ENCODE measurements around the gene IVL. TPM values are rescaled to one million over a fixed set of nuclear protein-coding genes. Genes with fewer than 3 reads are reported as not detected.

The IVL gene
- total and polyA plus RNA-seq, 4 experiments from 2014 or later: not detected

- Histone ChIP-seq H3K4me3 (ENCODE audit: low read length in 2 of 2) (no peak overlapping the region), H3K27me3 (ENCODE audit: insufficient read depth, low read length) (no peaks in the 10 kb centered on the region), H3K4me1 (ENCODE audit: insufficient read depth, low read length) (no peaks in the 10 kb centered on the region), H3K27ac (ENCODE audit: low read depth, low read length) (no peak overlapping the region), H3K36me3 (ENCODE audit: insufficient read depth, low read length) (no peaks in the 10 kb centered on the region), H3K9me3 (ENCODE audit: control insufficient read depth in 1 of 2, low read length in 2 of 2) (no peaks in the 10 kb centered on the region)
- intact Hi-C loops (cut with micrococcal nuclease): no loop called here
- ChIA-PET POLR2A (ENCODE audit: partially characterized antibody) (no interaction called here), CTCF (ENCODE audit: partially characterized antibody) (no interaction called here)
- no peak overlapping the region for H3K4me3 Mint-ChIP-seq
- no peak overlapping the region for H3K27ac Mint-ChIP-seq
- no peak for DNase-seq
- no peaks in the 10 kb centered on the region for H3K4me1 Mint-ChIP-seq
- peaks cover 0 to 3% (median 0%) of the 10 kb centered on the region in 8 donors for H3K9me3 Mint-ChIP-seq
- H3K36me3 Mint-ChIP-seq: no peaks in the 10 kb centered on the region
- H3K27me3 Mint-ChIP-seq: peaks cover 2 to 18% of the 10 kb centered on the region in 2 donors
Observed at GRCh38 chr1:152951711-152952110, 43.4 kb downstream of the IVL start.

- CTCF ChIA-PET (ENCODE audit: partially characterized antibody): interaction anchor here (1.2 kb wide), 1 partner anchor 10 kb away, joined by 3 read pairs; no protein-coding TSS in a partner anchor
- DNase-seq: no peak
- Histone ChIP-seq H3K36me3 (ENCODE audit: insufficient read depth, low read length) (no peaks in the 10 kb centered on the region), H3K27me3 (ENCODE audit: insufficient read depth, low read length) (no peaks in the 10 kb centered on the region), H3K4me3 (ENCODE audit: low read length in 2 of 2) (no peak overlapping the region), H3K9me3 (ENCODE audit: control insufficient read depth in 1 of 2, low read length in 2 of 2) (no peaks in the 10 kb centered on the region), H3K4me1 (ENCODE audit: insufficient read depth, low read length) (no peaks in the 10 kb centered on the region), H3K27ac (ENCODE audit: low read depth, low read length) (no peak overlapping the region)
- intact Hi-C loops (cut with micrococcal nuclease): no loop called here
- H3K27ac Mint-ChIP-seq: no peak overlapping the region
- POLR2A ChIA-PET (ENCODE audit: partially characterized antibody): no interaction called here
- peaks cover 2 to 12% of the 10 kb centered on the region in 2 donors for H3K27me3 Mint-ChIP-seq
- no peak overlapping the region for H3K4me3 Mint-ChIP-seq
- H3K4me1 Mint-ChIP-seq: no peaks in the 10 kb centered on the region
- peaks cover 0 to 2% (median 0%) of the 10 kb centered on the region in 8 donors for H3K9me3 Mint-ChIP-seq
- no peaks in the 10 kb centered on the region for H3K36me3 Mint-ChIP-seq
Observed at GRCh38 chr1:152953761-152954160, 45.4 kb downstream of the IVL start.

GRCh38 chr1:152954436-152954835 lies 46.1 kb downstream of the IVL start:
- intact Hi-C loops (cut with micrococcal nuclease): no loop called here
- no peak overlapping the region for H3K27ac Mint-ChIP-seq
- ChIA-PET POLR2A (ENCODE audit: partially characterized antibody) (no interaction called here), CTCF (ENCODE audit: partially characterized antibody) (interaction anchor here (1.2 kb wide), 1 partner anchor 9 kb away, joined by 3 read pairs; no protein-coding TSS in a partner anchor)
- Histone ChIP-seq H3K9me3 (ENCODE audit: control insufficient read depth in 1 of 2, low read length in 2 of 2) (no peaks in the 10 kb centered on the region), H3K4me1 (ENCODE audit: insufficient read depth, low read length) (no peaks in the 10 kb centered on the region), H3K27ac (ENCODE audit: low read depth, low read length) (no peak overlapping the region), H3K27me3 (ENCODE audit: insufficient read depth, low read length) (no peaks in the 10 kb centered on the region), H3K4me3 (ENCODE audit: low read length in 2 of 2) (no peak overlapping the region), H3K36me3 (ENCODE audit: insufficient read depth, low read length) (no peaks in the 10 kb centered on the region)
- peaks cover 0 to 2% (median 0%) of the 10 kb centered on the region in 8 donors for H3K9me3 Mint-ChIP-seq
- no peaks in the 10 kb centered on the region for H3K36me3 Mint-ChIP-seq
- H3K4me1 Mint-ChIP-seq: no peaks in the 10 kb centered on the region
- no peak for DNase-seq
- H3K27me3 Mint-ChIP-seq: peaks cover 2 to 13% of the 10 kb centered on the region in 2 donors
- H3K4me3 Mint-ChIP-seq: no peak overlapping the region

DNA sequence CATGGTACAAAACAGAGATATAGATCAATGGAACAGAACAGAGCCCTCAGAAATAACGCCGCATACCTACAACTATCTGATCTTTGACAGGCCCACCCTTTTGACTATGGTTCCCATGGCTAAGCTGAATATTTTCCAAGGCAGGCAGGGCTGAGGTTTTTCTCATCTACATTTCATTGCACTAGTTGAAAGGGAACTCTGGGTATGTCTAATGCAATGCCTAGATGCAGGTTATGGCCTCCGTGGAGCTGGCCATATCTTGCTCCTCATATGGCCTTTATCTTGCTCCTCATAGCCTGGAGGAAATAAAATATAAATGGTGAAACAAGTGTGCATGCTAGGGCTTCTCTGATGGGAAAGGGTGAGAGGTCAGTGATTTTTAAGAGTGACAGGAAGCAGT lies 49.2 kb downstream of the IVL start:
- Histone ChIP-seq H3K27me3 (ENCODE audit: insufficient read depth, low read length) (no peaks in the 10 kb centered on the region), H3K27ac (ENCODE audit: low read depth, low read length) (no peak overlapping the region), H3K4me3 (ENCODE audit: low read length in 2 of 2) (no peak overlapping the region), H3K36me3 (ENCODE audit: insufficient read depth, low read length) (no peaks in the 10 kb centered on the region), H3K9me3 (ENCODE audit: control insufficient read depth in 1 of 2, low read length in 2 of 2) (no peaks in the 10 kb centered on the region), H3K4me1 (ENCODE audit: insufficient read depth, low read length) (no peaks in the 10 kb centered on the region)
- Mint-ChIP-seq H3K27me3 (peaks cover 4 to 9% of the 10 kb centered on the region in 2 donors), H3K27ac (no peak overlapping the region), H3K36me3 (no peaks in the 10 kb centered on the region), H3K4me1 (no peaks in the 10 kb centered on the region), H3K4me3 (no peak overlapping the region), H3K9me3 (peaks cover 0 to 5% (median 0%) of the 10 kb centered on the region in 8 donors)
- CTCF ChIA-PET (ENCODE audit: partially characterized antibody): no interaction called here
- DNase-seq: no peak
- POLR2A ChIA-PET (ENCODE audit: partially characterized antibody): no interaction called here
- intact Hi-C loops (cut with micrococcal nuclease): no loop called here

DNA sequence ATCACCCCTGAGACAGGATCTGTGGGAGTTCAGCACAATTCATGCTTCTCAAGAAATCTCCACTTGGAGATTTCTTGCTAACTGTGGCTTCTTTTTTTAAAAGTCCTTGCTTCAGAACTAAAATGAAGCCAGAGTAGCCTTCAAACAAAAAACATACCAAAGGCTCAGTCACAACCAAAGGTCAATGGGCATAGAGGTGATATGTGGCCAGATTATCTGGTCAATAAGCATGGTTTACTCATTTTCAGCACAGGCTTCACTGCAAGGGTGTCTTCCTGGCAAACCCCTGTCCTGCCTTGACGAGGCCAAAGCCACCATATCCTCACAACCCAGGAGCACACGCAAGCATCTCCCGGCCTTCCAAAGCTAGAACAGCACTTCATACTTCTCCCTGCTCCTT lies 50.9 kb downstream of the IVL start:
- no peaks in the 10 kb centered on the region for H3K4me1 Mint-ChIP-seq
- no peak overlapping the region for H3K27ac Mint-ChIP-seq
- CTCF ChIA-PET (ENCODE audit: partially characterized antibody): no interaction called here

GRCh38 chr1:152959801-152960451 lies 51.6 kb downstream of the IVL start:
- CTCF ChIA-PET (ENCODE audit: partially characterized antibody): no interaction called here
- intact Hi-C loops (cut with micrococcal nuclease): no loop called here
- no peak for DNase-seq
- H3K4me3 ChIP-seq (ENCODE audit: low read length in 2 of 2): no peak overlapping the region
- POLR2A ChIA-PET (ENCODE audit: partially characterized antibody): no interaction called here
- no peaks in the 10 kb centered on the region for H3K36me3 ChIP-seq (ENCODE audit: insufficient read depth, low read length)
- Mint-ChIP-seq H3K36me3 (no peaks in the 10 kb centered on the region), H3K4me1 (no peaks in the 10 kb centered on the region), H3K27me3 (peaks cover 3 to 9% of the 10 kb centered on the region in 2 donors), H3K4me3 (no peak overlapping the region), H3K9me3 (peaks cover 0 to 5% (median 0%) of the 10 kb centered on the region in 8 donors), H3K27ac (peak overlapping the region in 1 of 7 donors; percentile 31)
- no peaks in the 10 kb centered on the region for H3K9me3 ChIP-seq (ENCODE audit: control insufficient read depth in 1 of 2, low read length in 2 of 2)
- H3K27me3 ChIP-seq (ENCODE audit: insufficient read depth, low read length): no peaks in the 10 kb centered on the region
- H3K4me1 ChIP-seq (ENCODE audit: insufficient read depth, low read length): no peaks in the 10 kb centered on the region
- H3K27ac ChIP-seq (ENCODE audit: low read depth, low read length): no peak overlapping the region

More for the DNA sequence above, 50.9 kb downstream of the IVL start:
- Mint-ChIP-seq H3K36me3 (no peaks in the 10 kb centered on the region), H3K27me3 (peaks cover 4 to 9% of the 10 kb centered on the region in 2 donors), H3K4me3 (no peak overlapping the region), H3K9me3 (peaks cover 0 to 5% (median 0%) of the 10 kb centered on the region in 8 donors)
- DNase-seq: no peak
- H3K36me3 ChIP-seq (ENCODE audit: insufficient read depth, low read length): no peaks in the 10 kb centered on the region
- POLR2A ChIA-PET (ENCODE audit: partially characterized antibody): no interaction called here
- no peaks in the 10 kb centered on the region for H3K27me3 ChIP-seq (ENCODE audit: insufficient read depth, low read length)
- intact Hi-C loops (cut with micrococcal nuclease): no loop called here
- H3K4me3 ChIP-seq (ENCODE audit: low read length in 2 of 2): no peak overlapping the region
- H3K27ac ChIP-seq (ENCODE audit: low read depth, low read length): no peak overlapping the region
- no peaks in the 10 kb centered on the region for H3K9me3 ChIP-seq (ENCODE audit: control insufficient read depth in 1 of 2, low read length in 2 of 2)
- H3K4me1 ChIP-seq (ENCODE audit: insufficient read depth, low read length): no peaks in the 10 kb centered on the region

DNA sequence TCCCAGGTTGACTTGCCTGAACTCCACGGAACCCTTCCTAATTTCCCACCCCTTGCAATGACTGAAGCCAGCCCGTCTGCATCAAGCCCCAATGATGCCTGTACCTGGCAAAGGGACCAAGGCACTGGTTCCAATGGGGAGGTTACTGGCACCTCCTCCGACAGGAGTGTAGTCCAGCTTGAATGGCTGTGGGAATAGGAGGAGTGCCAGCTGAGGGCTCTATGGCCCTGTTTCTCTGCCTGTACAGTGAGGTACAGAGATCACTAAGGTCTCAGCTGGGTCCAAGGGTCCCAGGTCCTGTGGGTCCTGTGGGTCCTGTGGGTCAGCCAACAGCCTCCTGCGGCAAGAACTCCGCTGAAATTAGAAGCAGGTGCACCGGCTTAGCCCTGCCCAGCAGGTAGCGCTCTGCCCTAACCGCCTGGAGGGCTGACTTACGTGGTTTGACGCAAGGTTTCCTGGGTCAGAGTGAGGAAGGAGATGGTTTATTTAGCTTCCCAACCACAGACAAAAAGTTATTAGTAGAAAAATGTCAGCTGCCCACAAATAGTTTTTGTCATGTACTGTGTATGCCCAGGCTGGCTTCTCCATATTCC lies 52.2 kb downstream of the IVL start:
- no peaks in the 10 kb centered on the region for H3K4me1 Mint-ChIP-seq
- no peak overlapping the region for H3K27ac ChIP-seq (ENCODE audit: low read depth, low read length)
- ChIA-PET POLR2A (ENCODE audit: partially characterized antibody) (no interaction called here), CTCF (ENCODE audit: partially characterized antibody) (no interaction called here)
- H3K4me1 ChIP-seq (ENCODE audit: insufficient read depth, low read length): no peaks in the 10 kb centered on the region
- no peak overlapping the region for H3K4me3 Mint-ChIP-seq
- H3K9me3 ChIP-seq (ENCODE audit: control insufficient read depth in 1 of 2, low read length in 2 of 2): no peaks in the 10 kb centered on the region
- H3K27ac Mint-ChIP-seq: no peak overlapping the region
- H3K4me3 ChIP-seq (ENCODE audit: low read length in 2 of 2): no peak overlapping the region
- peaks cover 3 to 11% of the 10 kb centered on the region in 2 donors for H3K27me3 Mint-ChIP-seq
- H3K9me3 Mint-ChIP-seq: peaks cover 0 to 5% (median 0%) of the 10 kb centered on the region in 8 donors
- no peaks in the 10 kb centered on the region for H3K36me3 Mint-ChIP-seq
- no peak for DNase-seq
- intact Hi-C loops (cut with micrococcal nuclease): no loop called here
- no peaks in the 10 kb centered on the region for H3K36me3 ChIP-seq (ENCODE audit: insufficient read depth, low read length)
- H3K27me3 ChIP-seq (ENCODE audit: insufficient read depth, low read length): no peaks in the 10 kb centered on the region
